Upper lobe of right lung (tissue), 1 donor: Measurements from ENCODE around the gene NOX4. TPM values are rescaled to one million over a fixed set of nuclear protein-coding genes. Genes with fewer than 3 reads are reported as not detected.
"Not testable (repeated sequence)": the region's sequence is repeated elsewhere in the genome, so short reads cannot be mapped to it uniquely, and the experiment has no call there.

Source experiments
- ATAC-seq: fragments of 200-7000 bp; cut with Tn5 transposase; one replicate; pipeline ENCODE4 v1.9.1; 2020; ENCODE audit warnings: mild to moderate bottlenecking, moderate library complexity
- DNase-seq: peaks from one replicate; pipeline ENCODE4 v3.0.0-alpha.2; 2020
- H3K27ac ChIP-seq: fragments of 200-600 bp; one replicate; pipeline ENCODE4 v1.8.0; 2022
- H3K27me3 ChIP-seq: fragments of 200-600 bp; one replicate; pipeline ENCODE4 v1.8.0; 2022; ENCODE audit warnings: mild to moderate bottlenecking
- H3K36me3 ChIP-seq: fragments of 200-600 bp; one replicate; pipeline ENCODE4 v1.8.0; 2022
- H3K4me1 ChIP-seq: fragments of 200-600 bp; one replicate; pipeline ENCODE4 v1.8.0; 2022
- H3K4me3 ChIP-seq: fragments of 200-600 bp; one replicate; pipeline ENCODE4 v1.8.0; 2022; ENCODE audit warnings: mild to moderate bottlenecking
- H3K9me3 ChIP-seq: fragments of 200-600 bp; one replicate; pipeline ENCODE4 v1.8.0; 2022
- intact Hi-C: fragments of 100-400 bp; cut with DNase I; formaldehyde crosslinking; loops from one replicate; pipeline ENCODE4 v1.11.0; 2022
- total RNA-seq: library from RNA; stranded (reverse); fragmentation: NEBNext Ultra II Directional; extraction: Animal tissue kit (Norgen Biotek cat#: 25700); gene quantifications from one replicate; pipeline ENCODE4 v1.2.1, GENCODE V29; 2021
- TF ChIP-seq, protein P1 (sequence below): fragments of 200-600 bp; IDR thresholded peaks from one replicate; pipeline ENCODE4 v1.8.0; 2022; ENCODE audit warnings: antibody characterized with exemption
- donor health status: DM: no; HTN: yes; CAD: no; lungs with severe emphysema.

Gene NOX4
- total RNA-seq, 1 donor from 2014 or later = 2.7 TPM

DNA sequence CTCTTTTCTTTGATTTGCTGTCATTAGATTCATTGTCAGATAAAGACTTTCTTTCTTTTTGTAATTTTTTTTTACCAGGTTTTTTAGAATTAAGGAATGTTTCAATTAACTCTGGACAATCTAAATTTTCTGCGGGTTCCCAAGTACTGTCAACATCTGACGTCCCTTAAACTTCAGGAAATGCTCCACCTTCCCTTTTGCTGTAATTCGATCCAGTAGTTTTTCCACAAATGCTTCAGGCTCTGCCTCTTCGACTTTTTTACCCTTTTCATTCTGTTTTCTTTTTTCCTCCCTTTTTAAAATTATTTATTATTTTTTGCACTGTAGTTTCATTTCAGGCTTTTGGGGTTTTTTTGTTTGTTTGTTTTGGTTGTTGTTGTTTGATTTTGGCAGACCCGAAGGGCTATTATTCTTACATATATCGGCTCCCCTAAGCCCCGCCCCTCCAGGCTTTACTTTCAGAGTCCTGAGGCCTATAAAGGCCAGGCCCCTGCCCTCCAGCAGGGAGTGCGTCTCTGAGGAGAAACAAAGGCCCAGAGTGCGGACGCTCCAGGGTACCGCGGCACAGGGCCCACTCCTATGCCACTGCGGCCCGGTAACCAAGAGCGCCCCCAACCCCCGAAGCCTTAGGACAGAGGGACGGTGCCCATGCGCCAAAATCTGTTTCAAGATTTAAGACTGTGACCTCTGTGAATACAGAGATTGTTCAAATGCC lies 197.1 kb downstream of the NOX4 start:
- no peak for ATAC-seq
- DNase-seq = peak; percentile 43
- Histone ChIP-seq H3K36me3 (no peaks in the 10 kb centered on the region), H3K27ac (no peak overlapping the region), H3K27me3 (no peaks in the 10 kb centered on the region), H3K4me3 (no peak overlapping the region), H3K4me1 (no peaks in the 10 kb centered on the region), H3K9me3 (no peaks in the 10 kb centered on the region)
- TF ChIP-seq, protein P1, sequence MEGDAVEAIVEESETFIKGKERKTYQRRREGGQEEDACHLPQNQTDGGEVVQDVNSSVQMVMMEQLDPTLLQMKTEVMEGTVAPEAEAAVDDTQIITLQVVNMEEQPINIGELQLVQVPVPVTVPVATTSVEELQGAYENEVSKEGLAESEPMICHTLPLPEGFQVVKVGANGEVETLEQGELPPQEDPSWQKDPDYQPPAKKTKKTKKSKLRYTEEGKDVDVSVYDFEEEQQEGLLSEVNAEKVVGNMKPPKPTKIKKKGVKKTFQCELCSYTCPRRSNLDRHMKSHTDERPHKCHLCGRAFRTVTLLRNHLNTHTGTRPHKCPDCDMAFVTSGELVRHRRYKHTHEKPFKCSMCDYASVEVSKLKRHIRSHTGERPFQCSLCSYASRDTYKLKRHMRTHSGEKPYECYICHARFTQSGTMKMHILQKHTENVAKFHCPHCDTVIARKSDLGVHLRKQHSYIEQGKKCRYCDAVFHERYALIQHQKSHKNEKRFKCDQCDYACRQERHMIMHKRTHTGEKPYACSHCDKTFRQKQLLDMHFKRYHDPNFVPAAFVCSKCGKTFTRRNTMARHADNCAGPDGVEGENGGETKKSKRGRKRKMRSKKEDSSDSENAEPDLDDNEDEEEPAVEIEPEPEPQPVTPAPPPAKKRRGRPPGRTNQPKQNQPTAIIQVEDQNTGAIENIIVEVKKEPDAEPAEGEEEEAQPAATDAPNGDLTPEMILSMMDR = no peak
- intact Hi-C loops = no loop called here

DNA sequence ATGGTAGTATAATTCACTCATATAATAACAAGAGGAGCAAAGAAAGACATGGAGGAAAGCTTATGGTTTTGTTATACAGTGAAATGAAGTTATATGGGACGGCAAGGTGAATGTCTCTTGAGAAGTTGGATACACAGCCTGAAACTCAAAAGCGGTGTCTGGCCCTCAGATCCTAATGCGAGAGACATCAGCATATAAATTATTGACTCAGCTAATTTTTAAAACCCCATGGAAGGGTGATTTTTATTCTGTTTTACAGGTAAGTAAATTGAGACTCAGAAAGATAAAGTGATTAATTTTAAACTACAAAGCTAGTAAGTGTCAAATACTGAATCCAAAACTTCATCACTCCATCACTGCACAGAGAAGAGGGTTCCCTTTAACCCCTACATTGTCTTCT lies 203.2 kb downstream of the NOX4 start:
- H3K27me3 ChIP-seq, H3K4me3 ChIP-seq, intact Hi-C loops, H3K9me3 ChIP-seq, ATAC-seq, H3K36me3 ChIP-seq, H3K27ac ChIP-seq, DNase-seq, H3K4me1 ChIP-seq: not testable (repeated sequence)

DNA sequence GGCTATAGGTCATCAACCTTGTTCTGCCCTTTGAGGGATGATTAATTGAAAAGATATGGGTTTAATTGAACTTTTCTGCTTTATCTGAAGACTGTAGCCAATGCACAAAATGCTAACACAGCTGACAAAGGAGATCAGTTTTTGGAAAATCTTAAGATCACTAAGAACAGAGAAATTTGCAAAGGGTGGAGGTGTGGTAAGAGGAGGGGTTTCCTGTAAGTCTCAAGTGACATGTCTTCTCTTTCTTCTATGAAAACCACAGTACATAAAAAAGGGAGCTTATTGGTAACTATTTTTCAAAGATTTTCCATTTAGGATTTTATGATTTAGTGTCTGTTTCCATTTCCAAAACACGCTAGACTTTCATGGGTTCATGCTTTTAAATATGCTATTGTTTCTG lies 204.6 kb downstream of the NOX4 start:
- intact Hi-C loops, DNase-seq, H3K4me3 ChIP-seq, H3K27ac ChIP-seq, ATAC-seq, H3K9me3 ChIP-seq, H3K4me1 ChIP-seq, H3K27me3 ChIP-seq, H3K36me3 ChIP-seq: not testable (repeated sequence)

DNA sequence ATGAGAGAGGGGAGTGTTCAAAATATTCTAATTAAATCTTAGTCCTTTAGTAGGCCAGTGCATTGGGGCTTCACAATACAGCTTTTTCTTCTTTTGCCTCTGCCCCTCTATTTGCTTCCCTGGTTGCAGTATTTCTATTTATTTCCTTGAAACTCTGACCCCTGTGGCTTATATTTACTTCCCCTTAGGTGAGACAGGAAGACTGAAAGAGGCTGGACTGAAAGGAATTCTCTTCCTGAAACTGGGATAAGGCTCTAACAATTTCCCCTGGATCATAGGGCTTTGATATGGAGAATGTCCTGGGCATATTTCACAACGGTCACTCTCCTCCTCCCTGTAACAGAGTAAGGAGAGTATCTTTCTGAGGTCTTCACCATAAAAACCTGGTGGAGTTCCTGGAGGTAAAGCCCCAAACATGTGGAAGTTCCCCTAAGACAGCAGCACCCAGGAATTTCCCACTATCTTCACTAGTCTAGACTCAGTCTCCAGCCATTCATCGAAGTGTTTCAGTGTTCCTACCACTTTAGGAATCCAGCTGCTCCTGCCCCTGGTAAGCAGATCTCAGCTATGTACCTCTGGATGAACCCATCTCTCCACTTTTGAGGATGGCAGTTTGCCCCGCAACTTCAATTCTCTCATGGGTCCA lies 210.0 kb downstream of the NOX4 start:
- H3K36me3 ChIP-seq, DNase-seq, H3K27ac ChIP-seq, H3K9me3 ChIP-seq, H3K27me3 ChIP-seq, H3K4me3 ChIP-seq, intact Hi-C loops, H3K4me1 ChIP-seq, ATAC-seq: not testable (repeated sequence)

DNA sequence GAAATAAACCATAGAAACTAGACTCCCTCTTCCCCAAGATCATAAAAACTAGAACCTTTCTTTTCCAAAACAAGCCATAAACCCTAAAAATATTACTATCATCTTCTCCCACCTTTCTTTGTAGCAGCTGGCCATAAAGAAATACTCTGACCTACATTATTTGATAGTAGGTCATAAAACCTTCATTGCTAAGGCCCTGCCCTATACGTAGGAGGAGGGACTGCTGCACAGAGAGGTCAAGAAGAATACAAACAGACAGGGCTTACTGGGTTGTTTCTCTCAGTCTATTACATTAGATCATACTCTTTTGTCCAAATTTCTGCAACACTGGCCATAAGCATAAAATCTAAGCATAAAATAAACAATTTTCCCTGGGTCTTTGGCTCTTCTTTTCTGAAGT lies 212.0 kb downstream of the NOX4 start:
- intact Hi-C loops = no loop called here
- TF ChIP-seq, protein P1 = no peak
- no peaks in the 10 kb centered on the region for H3K9me3 ChIP-seq
- no peaks in the 10 kb centered on the region for H3K4me1 ChIP-seq
- no peaks in the 10 kb centered on the region for H3K27me3 ChIP-seq
- ATAC-seq (no peak), DNase-seq (no peak)
- no peaks in the 10 kb centered on the region for H3K36me3 ChIP-seq
- H3K4me3 ChIP-seq = no peak overlapping the region
- no peak overlapping the region for H3K27ac ChIP-seq

DNA sequence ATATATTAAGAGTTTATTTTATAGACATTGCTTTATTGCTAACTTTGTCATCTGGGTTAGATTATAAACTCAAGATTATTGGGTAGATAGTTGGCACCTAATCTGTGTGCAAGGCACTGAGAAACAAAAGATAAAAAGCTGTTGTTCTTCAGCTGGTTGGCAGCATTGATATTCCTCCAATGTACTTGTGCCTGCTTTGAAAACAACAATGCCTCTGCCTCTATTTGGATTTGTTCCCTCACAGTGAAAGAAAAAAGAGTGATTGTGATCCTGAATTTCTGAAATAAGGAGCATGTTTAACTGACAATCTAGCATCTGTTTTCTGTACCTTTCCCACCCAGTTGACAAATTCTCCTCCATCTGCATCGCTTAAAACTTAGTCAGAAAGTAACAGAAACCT lies 215.2 kb downstream of the NOX4 start:
- Histone ChIP-seq H3K36me3 (no peaks in the 10 kb centered on the region), H3K9me3 (no peaks in the 10 kb centered on the region), H3K4me3 (no peak overlapping the region), H3K27me3 (no peaks in the 10 kb centered on the region), H3K4me1 (no peaks in the 10 kb centered on the region), H3K27ac (no peak overlapping the region)
- intact Hi-C loops = no loop called here
- no peak for DNase-seq
- TF ChIP-seq, protein P1 = no peak
- ATAC-seq = no peak

Other genes with a start within 250 kb of the NOX4 start
- not detected for gene TRIM77, start 218.9 kb upstream of the NOX4 start, total RNA-seq